Occipital lobe (tissue), 1 donor: Measurements from ENCODE around the gene ANKRD33. TPM values are rescaled to one million over a fixed set of nuclear protein-coding genes. Genes with fewer than 3 reads are reported as not detected.

ENCODE experiments used
- total RNA-seq: library from RNA; depleted of rRNA; stranded (reverse); fragments of >200 nt; gene quantifications from one replicate; pipeline ENCODE4 v1.2.3, GENCODE V29; 2014

Gene ANKRD33
- total RNA-seq, 1 donor from 2014 or later: not detected

Other genes starting within 250 kb of the ANKRD33 start
- gene FIGNL2, start 39.4 kb upstream of the ANKRD33 start, total RNA-seq: 0.47 TPM
- 11.5 TPM for gene ACVRL1, start 19.4 kb downstream of the ANKRD33 start, total RNA-seq
- 43.2 TPM for gene ACVR1B, start 63.6 kb downstream of the ANKRD33 start, total RNA-seq
- 1.6 TPM for gene TAMALIN, start 118.8 kb downstream of the ANKRD33 start, total RNA-seq
- 5.8 TPM for gene NR4A1, start 163.3 kb downstream of the ANKRD33 start, total RNA-seq
- 19.5 TPM for gene ATG101, start 181.9 kb downstream of the ANKRD33 start, total RNA-seq
- not detected for gene SMIM41, start 191.6 kb downstream of the ANKRD33 start, total RNA-seq